HAP-1 (cell line): ENCODE data around the gene DUOXA1.
"Not testable (repeated sequence)": the region's sequence is repeated elsewhere in the genome, so short reads cannot be mapped to it uniquely, and the experiment has no call there.

Experiments
- DNase-seq, 2 experiments: peaks; one replicate each; pipeline ENCODE4 v3.0.0-alpha.2; 2016 to 2020; ENCODE audit warnings: low spot score in 2 of 2
- H3K27me3 ChIP-seq: fragments of 250-450 bp; sonication (Bioruptor Pico); 2 replicates; pipeline ENCODE4 v1.5.1; 2020; ENCODE audit warnings: low read depth, mild to moderate bottlenecking, moderate library complexity
- H3K36me3 ChIP-seq: fragments of 250-450 bp; sonication (Bioruptor Pico); replicated peaks from 2 replicates; pipeline ENCODE4 v1.5.1; 2020; ENCODE audit warnings: mild to moderate bottlenecking
- H3K4me1 ChIP-seq: fragments of 250-450 bp; sonication (Bioruptor Pico); 2 replicates; pipeline ENCODE4 v1.5.1; 2020; ENCODE audit warnings: mild to moderate bottlenecking
- H3K4me3 ChIP-seq: fragments of 250-450 bp; sonication (Bioruptor Pico); 2 replicates; pipeline ENCODE4 v1.5.1; 2020; ENCODE audit warnings: mild to moderate bottlenecking, moderate library complexity
- H3K9me3 ChIP-seq: fragments of 250-450 bp; sonication (Bioruptor Pico); 2 replicates; pipeline ENCODE4 v1.5.1; 2020; ENCODE audit warnings: mild to moderate bottlenecking, moderate library complexity
- in situ Hi-C: fragments of 300-500 bp; cut with MboI; formaldehyde crosslinking; loops from 3 replicates; pipeline ENCODE4 v1.14.3; 2020; ENCODE audit warnings: low sequenced_read_pairs, inconsistent platforms, mixed read lengths

Gene DUOXA1

GRCh38 chr15:45093013-45093412, 36.7 kb downstream of the DUOXA1 start:
- no peak for DNase-seq
- Histone ChIP-seq H3K4me1 (no peaks in the 10 kb centered on the region), H3K36me3 (no peaks in the 10 kb centered on the region), H3K27me3 (peaks cover 12% of the 10 kb centered on the region), H3K4me3 (no peak overlapping the region), H3K9me3 (no peaks in the 10 kb centered on the region)
- in situ Hi-C loops: no loop called here

GRCh38 chr15:45091576-45091975, 38.1 kb downstream of the DUOXA1 start:
- Histone ChIP-seq H3K27me3 (peaks cover 12% of the 10 kb centered on the region), H3K9me3 (no peaks in the 10 kb centered on the region), H3K36me3 (no peaks in the 10 kb centered on the region), H3K4me1 (no peaks in the 10 kb centered on the region), H3K4me3 (no peak overlapping the region)
- no peak for DNase-seq
- in situ Hi-C loops: no loop called here

- Histone ChIP-seq H3K27me3 (peaks cover 12% of the 10 kb centered on the region), H3K4me1 (no peaks in the 10 kb centered on the region), H3K9me3 (no peaks in the 10 kb centered on the region), H3K36me3 (no peaks in the 10 kb centered on the region), H3K4me3 (no peak overlapping the region)
- in situ Hi-C loops: no loop called here
- no peak for DNase-seq
Measured at GRCh38 chr15:45091161-45091560, 38.5 kb downstream of the DUOXA1 start.

GRCh38 chr15:45089712-45090373, 39.8 kb downstream of the DUOXA1 start:
- Histone ChIP-seq H3K4me3 (no peak overlapping the region), H3K9me3 (no peaks in the 10 kb centered on the region), H3K36me3 (no peaks in the 10 kb centered on the region), H3K27me3 (peaks cover 18% of the 10 kb centered on the region), H3K4me1 (no peaks in the 10 kb centered on the region)
- in situ Hi-C loops: no loop called here
- no peak for DNase-seq

GRCh38 chr15:45088801-45089711, 40.6 kb downstream of the DUOXA1 start:
- H3K4me1 ChIP-seq: no peaks in the 10 kb centered on the region
- in situ Hi-C loops: no loop called here
- no peaks in the 10 kb centered on the region for H3K36me3 ChIP-seq
- no peak for DNase-seq
- H3K27me3 ChIP-seq: peaks cover 26% of the 10 kb centered on the region
- no peaks in the 10 kb centered on the region for H3K9me3 ChIP-seq
- no peak overlapping the region for H3K4me3 ChIP-seq

- Histone ChIP-seq H3K27me3 (peaks cover 32% of the 10 kb centered on the region), H3K36me3 (no peaks in the 10 kb centered on the region), H3K4me1 (no peaks in the 10 kb centered on the region), H3K4me3 (no peak overlapping the region), H3K9me3 (no peaks in the 10 kb centered on the region)
- no peak for DNase-seq
- in situ Hi-C loops: no loop called here
Measured at GRCh38 chr15:45087513-45087912, 42.2 kb downstream of the DUOXA1 start.

- Histone ChIP-seq H3K4me3 (no peak overlapping the region), H3K27me3 (peaks cover 19% of the 10 kb centered on the region), H3K4me1 (no peaks in the 10 kb centered on the region), H3K9me3 (no peaks in the 10 kb centered on the region), H3K36me3 (no peaks in the 10 kb centered on the region)
- in situ Hi-C loops: no loop called here
- DNase-seq: no peak
Measured at GRCh38 chr15:45084163-45084562, 45.5 kb downstream of the DUOXA1 start.

- Histone ChIP-seq H3K36me3 (no peaks in the 10 kb centered on the region), H3K4me3 (no peak overlapping the region), H3K4me1 (no peaks in the 10 kb centered on the region), H3K9me3 (no peaks in the 10 kb centered on the region), H3K27me3 (peaks cover 19% of the 10 kb centered on the region)
- no peak for DNase-seq
- in situ Hi-C loops: no loop called here
Measured at GRCh38 chr15:45083223-45083622, 46.5 kb downstream of the DUOXA1 start.

- DNase-seq, in situ Hi-C loops, H3K4me1 ChIP-seq, H3K9me3 ChIP-seq, H3K4me3 ChIP-seq, H3K36me3 ChIP-seq: not testable (repeated sequence)
- H3K27me3 ChIP-seq: peaks cover 19% of the 10 kb centered on the region
Measured at GRCh38 chr15:45082412-45082811, 47.3 kb downstream of the DUOXA1 start.

GRCh38 chr15:45080593-45080992, 49.1 kb downstream of the DUOXA1 start:
- H3K9me3 ChIP-seq, DNase-seq, H3K4me1 ChIP-seq, H3K4me3 ChIP-seq, H3K36me3 ChIP-seq, in situ Hi-C loops: not testable (repeated sequence)
- peaks cover 19% of the 10 kb centered on the region for H3K27me3 ChIP-seq

GRCh38 chr15:45079628-45080246, 49.9 kb downstream of the DUOXA1 start:
- H3K4me3 ChIP-seq, DNase-seq, H3K4me1 ChIP-seq, in situ Hi-C loops, H3K9me3 ChIP-seq, H3K36me3 ChIP-seq: not testable (repeated sequence)
- H3K27me3 ChIP-seq: peaks cover 12% of the 10 kb centered on the region

GRCh38 chr15:45079201-45079600, 50.5 kb downstream of the DUOXA1 start:
- H3K36me3 ChIP-seq, in situ Hi-C loops, H3K9me3 ChIP-seq, H3K4me1 ChIP-seq, H3K4me3 ChIP-seq, DNase-seq, H3K27me3 ChIP-seq: not testable (repeated sequence)

GRCh38 chr15:45077391-45077790, 52.3 kb downstream of the DUOXA1 start:
- DNase-seq, in situ Hi-C loops, H3K36me3 ChIP-seq, H3K27me3 ChIP-seq, H3K9me3 ChIP-seq, H3K4me1 ChIP-seq, H3K4me3 ChIP-seq: not testable (repeated sequence)
